Gastrocnemius medialis (tissue), 4 donors: ENCODE results near the gene LRRC74A.

Source experiments
- CTCF ChIP-seq, 5 experiments: fragments of 450-650 bp in 3 of 5; fragments of 200-600 bp in 2 of 5; sonication (generic) in 2 of 5; IDR thresholded peaks in 4 of 5; conservative IDR thresholded peaks in 1 of 5; 1 replicate in 4 of 5; 2 replicates in 1 of 5; pipeline ENCODE4 v1.5.1; 2016 to 2019; ENCODE audit warnings: antibody characterized with exemption in 5 of 5, mild to moderate bottlenecking in 3 of 5, moderate library complexity in 3 of 5
- POLR2A ChIP-seq, 2 donors: fragments of 450-650 bp; IDR thresholded peaks; one replicate each; pipeline ENCODE4 v1.6.1; 2017; ENCODE audit warnings: antibody characterized with exemption in 2 of 2, mild to moderate bottlenecking in 2 of 2, moderate library complexity in 2 of 2

GRCh38 chr14:76918782-76919394, 92.7 kb downstream of the LRRC74A start:
- TF ChIP-seq CTCF (IDR thresholded peaks at IDR 0.05 in 4 of 5, conservative IDR thresholded peaks at IDR 0.05 in 1 of 5), result no peak
- TF ChIP-seq POLR2A (IDR thresholded peaks at IDR 0.05), result peak in 1 of 2 donors; percentile 40
